Measurements from ENCODE around the gene TIGD6. TPM values are rescaled to one million over a fixed set of nuclear protein-coding genes. Genes with fewer than 3 reads are reported as not detected.

TIGD6 gene
- 1 to 10 TPM; 1.1 to 1.4 TPM for total RNA-seq

- H3K9me3 Mint-ChIP-seq (ENCODE audit: insufficient read depth) = no peaks in the 10 kb centered on the region
- peaks cover 24% of the 10 kb centered on the region for H3K36me3 Mint-ChIP-seq (ENCODE audit: low read depth)
- ATAC-seq = peak; percentile 83
- POLR2A ChIA-PET = interaction anchor here (0.6 to 2.3 kb wide), 14 partner anchors 21 to 413 kb away, joined by 3 to 14 read pairs (median 3); partner anchors contain the start of genes CD74, PPARGC1B and SLC26A2
- peak within 1 kb of the TSS; percentile 96 for H3K27ac Mint-ChIP-seq
- DNase-seq = peak; percentile 92
- H3K4me3 Mint-ChIP-seq = peak within 1 kb of the TSS; percentile 94
- no peaks in the 10 kb centered on the region for H3K27me3 Mint-ChIP-seq (ENCODE audit: low read depth)
- CTCF ChIA-PET = interaction anchor here (1.0 to 2.8 kb wide), 10 partner anchors 9 to 218 kb away, joined by 3 to 16 read pairs (median 4); partner anchors contain the start of gene SLC26A2
- peaks cover 39% of the 10 kb centered on the region for H3K4me1 Mint-ChIP-seq (ENCODE audit: low read depth)
These were observed at the start of gene TIGD6, which contains the start of gene HMGXB3 for GRCh38 chr5:150000256-150000989. TIGD6 (minus strand) TSS chr5:150000654; CDS start chr5:149996348, 4,306 bp downstream. HMGXB3 (plus strand) TSS chr5:150000739; CDS start chr5:150004853, 4,114 bp downstream.

- H3K9me3 Mint-ChIP-seq (ENCODE audit: insufficient read depth) = no peaks in the 10 kb centered on the region
- peak overlapping the region; percentile 53 for H3K27ac Mint-ChIP-seq
- H3K4me1 Mint-ChIP-seq (ENCODE audit: low read depth) = peaks cover 42% of the 10 kb centered on the region
- ATAC-seq (peak; percentile 29), DNase-seq (no peak)
- no peak overlapping the region for H3K4me3 Mint-ChIP-seq
- ChIA-PET CTCF (interaction anchor here (1.2 to 1.7 kb wide), 3 partner anchors 12 to 46 kb away, joined by 3 to 5 read pairs (median 4); partner anchors contain the start of gene TIGD6), POLR2A (interaction anchor here (0.6 to 1.3 kb wide), 2 partner anchors 45 to 202 kb away, joined by 3 to 4 read pairs; no protein-coding TSS in a partner anchor)
- peaks cover 74% of the 10 kb centered on the region for H3K36me3 Mint-ChIP-seq (ENCODE audit: low read depth)
- no peaks in the 10 kb centered on the region for H3K27me3 Mint-ChIP-seq (ENCODE audit: low read depth)
These were observed 45.6 kb upstream of the TIGD6 start for GRCh38 chr5:150046031-150046430.

GRCh38 chr5:150045549-150045948 is 45.1 kb upstream of the TIGD6 start:
- Mint-ChIP-seq H3K36me3 (ENCODE audit: low read depth) (peaks cover 75% of the 10 kb centered on the region), H3K27ac (peak overlapping the region; percentile 53), H3K27me3 (ENCODE audit: low read depth) (no peaks in the 10 kb centered on the region), H3K9me3 (ENCODE audit: insufficient read depth) (no peaks in the 10 kb centered on the region), H3K4me3 (no peak overlapping the region), H3K4me1 (ENCODE audit: low read depth) (peaks cover 42% of the 10 kb centered on the region)
- no peak for DNase-seq
- POLR2A ChIA-PET = interaction anchor here (0.6 to 1.3 kb wide), 2 partner anchors 44 to 201 kb away, joined by 3 to 4 read pairs; no protein-coding TSS in a partner anchor
- no peak for ATAC-seq
- CTCF ChIA-PET = interaction anchor here (1.2 to 1.7 kb wide), 4 partner anchors 12 to 46 kb away, joined by 3 to 5 read pairs (median 4); partner anchors contain the start of gene TIGD6

GRCh38 chr5:150044712-150045111 is 44.3 kb upstream of the TIGD6 start:
- no peak overlapping the region for H3K4me3 Mint-ChIP-seq
- no peak for ATAC-seq
- POLR2A ChIA-PET = interaction anchor here (1.0 to 1.3 kb wide), 2 partner anchors 26 to 43 kb away, joined by 4 read pairs; no protein-coding TSS in a partner anchor

GRCh38 chr5:150044329-150044681 is 43.9 kb upstream of the TIGD6 start:
- peak overlapping the region; percentile 77 for H3K27ac Mint-ChIP-seq
- H3K4me3 Mint-ChIP-seq = no peak overlapping the region
- POLR2A ChIA-PET = interaction anchor here (1.0 kb wide), 1 partner anchor 26 kb away, joined by 4 read pairs; no protein-coding TSS in a partner anchor
- DNase-seq = no peak
- peak; percentile 15 for ATAC-seq
- peaks cover 42% of the 10 kb centered on the region for H3K4me1 Mint-ChIP-seq (ENCODE audit: low read depth)
- no peaks in the 10 kb centered on the region for H3K9me3 Mint-ChIP-seq (ENCODE audit: insufficient read depth)
- CTCF ChIA-PET = interaction anchor here (0.6 to 2.2 kb wide), 5 partner anchors 10 to 321 kb away, joined by 3 to 7 read pairs (median 4); no protein-coding TSS in a partner anchor
- H3K36me3 Mint-ChIP-seq (ENCODE audit: low read depth) = peaks cover 73% of the 10 kb centered on the region
- H3K27me3 Mint-ChIP-seq (ENCODE audit: low read depth) = no peaks in the 10 kb centered on the region

More at GRCh38 chr5:150044712-150045111, 44.3 kb upstream of the TIGD6 start:
- Mint-ChIP-seq H3K27me3 (ENCODE audit: low read depth) (no peaks in the 10 kb centered on the region), H3K9me3 (ENCODE audit: insufficient read depth) (no peaks in the 10 kb centered on the region), H3K4me1 (ENCODE audit: low read depth) (peaks cover 42% of the 10 kb centered on the region), H3K36me3 (ENCODE audit: low read depth) (peaks cover 73% of the 10 kb centered on the region), H3K27ac (peak overlapping the region; percentile 50)
- CTCF ChIA-PET = interaction anchor here (0.6 to 2.2 kb wide), 5 partner anchors 11 to 321 kb away, joined by 3 to 7 read pairs (median 4); no protein-coding TSS in a partner anchor
- DNase-seq = no peak

- Mint-ChIP-seq H3K36me3 (ENCODE audit: low read depth) (peaks cover 70% of the 10 kb centered on the region), H3K4me3 (no peak overlapping the region), H3K27me3 (ENCODE audit: low read depth) (no peaks in the 10 kb centered on the region), H3K9me3 (ENCODE audit: insufficient read depth) (no peaks in the 10 kb centered on the region), H3K27ac (peak overlapping the region; percentile 77), H3K4me1 (ENCODE audit: low read depth) (peaks cover 42% of the 10 kb centered on the region)
- ChIA-PET POLR2A (interaction anchor here (1.0 kb wide), 1 partner anchor 27 kb away, joined by 4 read pairs; no protein-coding TSS in a partner anchor), CTCF (interaction anchor here (0.6 to 2.2 kb wide), 2 partner anchors 13 to 320 kb away, joined by 4 to 7 read pairs; no protein-coding TSS in a partner anchor)
- ATAC-seq (peak; percentile 64), DNase-seq (no peak)
These were observed 43.3 kb upstream of the TIGD6 start for GRCh38 chr5:150043657-150044328.

GRCh38 chr5:150042459-150042858 is 42.0 kb upstream of the TIGD6 start:
- DNase-seq (no peak), ATAC-seq (no peak)
- Mint-ChIP-seq H3K4me1 (ENCODE audit: low read depth) (peaks cover 42% of the 10 kb centered on the region), H3K9me3 (ENCODE audit: insufficient read depth) (no peaks in the 10 kb centered on the region), H3K27me3 (ENCODE audit: low read depth) (no peaks in the 10 kb centered on the region), H3K36me3 (ENCODE audit: low read depth) (peaks cover 68% of the 10 kb centered on the region), H3K27ac (no peak overlapping the region), H3K4me3 (no peak overlapping the region)
- ChIA-PET CTCF (no interaction called here), POLR2A (no interaction called here)

GRCh38 chr5:150038547-150038946 is 38.1 kb upstream of the TIGD6 start:
- ChIA-PET POLR2A (no interaction called here), CTCF (no interaction called here)
- ATAC-seq (no peak), DNase-seq (no peak)
- no peak overlapping the region for H3K27ac Mint-ChIP-seq
- H3K4me1 Mint-ChIP-seq (ENCODE audit: low read depth) = peaks cover 14% of the 10 kb centered on the region
- H3K27me3 Mint-ChIP-seq (ENCODE audit: low read depth) = no peaks in the 10 kb centered on the region
- peaks cover 71% of the 10 kb centered on the region for H3K36me3 Mint-ChIP-seq (ENCODE audit: low read depth)
- H3K9me3 Mint-ChIP-seq (ENCODE audit: insufficient read depth) = no peaks in the 10 kb centered on the region
- H3K4me3 Mint-ChIP-seq = no peak overlapping the region

GRCh38 chr5:150036513-150036912 is 36.1 kb upstream of the TIGD6 start:
- ATAC-seq = no peak
- POLR2A ChIA-PET = interaction anchor here (0.6 kb wide), 1 partner anchor 322 kb away, joined by 4 read pairs; no protein-coding TSS in a partner anchor

GRCh38 chr5:150035139-150035895 is 34.9 kb upstream of the TIGD6 start:
- POLR2A ChIA-PET = no interaction called here
- no peak for ATAC-seq
- H3K4me3 Mint-ChIP-seq = no peak overlapping the region

More at GRCh38 chr5:150036513-150036912, 36.1 kb upstream of the TIGD6 start:
- H3K27me3 Mint-ChIP-seq (ENCODE audit: low read depth) = no peaks in the 10 kb centered on the region
- H3K36me3 Mint-ChIP-seq (ENCODE audit: low read depth) = peaks cover 70% of the 10 kb centered on the region
- no peak for DNase-seq
- no peaks in the 10 kb centered on the region for H3K9me3 Mint-ChIP-seq (ENCODE audit: insufficient read depth)
- no peaks in the 10 kb centered on the region for H3K4me1 Mint-ChIP-seq (ENCODE audit: low read depth)
- no peak overlapping the region for H3K27ac Mint-ChIP-seq
- CTCF ChIA-PET = interaction anchor here (0.7 to 1.0 kb wide), 2 partner anchors 10 to 46 kb away, joined by 3 to 5 read pairs; no protein-coding TSS in a partner anchor
- H3K4me3 Mint-ChIP-seq = no peak overlapping the region

GRCh38 chr5:150034662-150035061 is 34.2 kb upstream of the TIGD6 start:
- Mint-ChIP-seq H3K27me3 (ENCODE audit: low read depth) (no peaks in the 10 kb centered on the region), H3K4me1 (ENCODE audit: low read depth) (no peaks in the 10 kb centered on the region), H3K9me3 (ENCODE audit: insufficient read depth) (no peaks in the 10 kb centered on the region), H3K27ac (no peak overlapping the region), H3K4me3 (no peak overlapping the region), H3K36me3 (ENCODE audit: low read depth) (peaks cover 67% of the 10 kb centered on the region)
- no peak for DNase-seq
- ChIA-PET CTCF (interaction anchor here (1.0 to 1.5 kb wide), 2 partner anchors 17 to 181 kb away, joined by 3 to 4 read pairs; no protein-coding TSS in a partner anchor), POLR2A (no interaction called here)
- ATAC-seq = no peak

More at GRCh38 chr5:150035139-150035895, 34.9 kb upstream of the TIGD6 start:
- no peak for DNase-seq
- Mint-ChIP-seq H3K27ac (no peak overlapping the region), H3K9me3 (ENCODE audit: insufficient read depth) (no peaks in the 10 kb centered on the region), H3K36me3 (ENCODE audit: low read depth) (peaks cover 68% of the 10 kb centered on the region), H3K4me1 (ENCODE audit: low read depth) (no peaks in the 10 kb centered on the region), H3K27me3 (ENCODE audit: low read depth) (no peaks in the 10 kb centered on the region)
- CTCF ChIA-PET = interaction anchor here (0.6 to 1.5 kb wide), 4 partner anchors 9 to 182 kb away, joined by 3 to 4 read pairs (median 3); no protein-coding TSS in a partner anchor

Data from activated CD8-positive, alpha-beta T cell treated with anti-CD3 and anti-CD28 coated beads, Interleukin-2, amount 10 ng/mL, durations not matched to agents 7 days and 5 days (primary cell).